Smooth muscle cell (in vitro differentiated cells): Measurements from ENCODE around the gene ROR2. TPM values are rescaled to one million over a fixed set of nuclear protein-coding genes. Genes with fewer than 3 reads are reported as not detected.

Experiments
- DNase-seq: peaks from one replicate; lab custom pipeline; 2025; ENCODE audit not compliant: unreplicated experiment; lab: John Stamatoyannopoulos, UW
- H2AFZ ChIP-seq: fragments of 200-600 bp; sonication (generic); 2 replicates; pipeline ENCODE4 v1.6.0; 2016; ENCODE audit warnings: antibody characterized with exemption, low read depth, mild to moderate bottlenecking
- H3F3A ChIP-seq: fragments of 200-600 bp; sonication (generic); 2 replicates; pipeline ENCODE4 v1.6.0; 2017; ENCODE audit warnings: antibody characterized with exemption, low read depth
- H3K27ac ChIP-seq: fragments of 200-600 bp; sonication (generic); 2 replicates; pipeline ENCODE4 v1.5.1; 2016; ENCODE audit warnings: low read depth, mild to moderate bottlenecking
- H3K27me3 ChIP-seq: fragments of 200-600 bp; sonication (generic); 2 replicates; pipeline ENCODE4 v1.6.1; 2016; ENCODE audit warnings: low read depth, mild to moderate bottlenecking
- H3K36me3 ChIP-seq: fragments of 200-600 bp; sonication (generic); 2 replicates; pipeline ENCODE4 v1.5.1; 2016; ENCODE audit warnings: low read depth
- H3K4me1 ChIP-seq: fragments of 200-600 bp; sonication (generic); 2 replicates; pipeline ENCODE4 v1.5.1; 2016; ENCODE audit warnings: low read depth
- H3K4me2 ChIP-seq: fragments of 200-600 bp; sonication (generic); 2 replicates; pipeline ENCODE4 v1.6.0; 2016; ENCODE audit warnings: mild to moderate bottlenecking
- H3K4me3 ChIP-seq: fragments of 200-600 bp; sonication (generic); 2 replicates; pipeline ENCODE4 v1.5.1; 2016; ENCODE audit warnings: mild to moderate bottlenecking
- H3K79me2 ChIP-seq: fragments of 200-600 bp; sonication (generic); 2 replicates; pipeline ENCODE4 v1.6.0; 2016; ENCODE audit warnings: low read depth, mild to moderate bottlenecking
- H3K9ac ChIP-seq: fragments of 200-600 bp; sonication (generic); 2 replicates; pipeline ENCODE4 v1.6.0; 2016; ENCODE audit warnings: low read depth
- H3K9me3 ChIP-seq: fragments of 200-600 bp; sonication (generic); replicated peaks from 2 replicates; pipeline ENCODE4 v1.5.1; 2016; ENCODE audit warnings: low read depth
- H4K20me1 ChIP-seq: fragments of 200-600 bp; sonication (generic); 2 replicates; pipeline ENCODE4 v1.6.0; 2016; ENCODE audit warnings: low read depth
- CTCF ChIP-seq: fragments of 200-600 bp; sonication (generic); IDR thresholded peaks from 2 replicates; pipeline ENCODE4 v1.5.1; 2017; ENCODE audit warnings: borderline replicate concordance, mild to moderate bottlenecking, antibody characterized with exemption; ENCODE audit not compliant: insufficient read depth, poor library complexity, severe bottlenecking
- WGBS: methylation state at CpG from one replicate; pipeline ENCODE4 v1.1.7; 2016; ENCODE audit warnings: low lambda C conversion rate; 5-methylcytosine and 5-hydroxymethylcytosine counted together
- polyA plus RNA-seq: library from polyadenylated mRNA; unstranded; fragments of >200 nt; fragmentation: Nextera tagmentation; extraction: Ambion mirVana; gene quantifications from 2 replicates; pipeline ENCODE4 v1.2.1, GENCODE V29; 2016
- total RNA-seq: library from RNA; depleted of rRNA; stranded (reverse); fragments of >200 nt; gene quantifications from 2 replicates; pipeline ENCODE4 v1.2.3, GENCODE V29; 2014

Gene ROR2
- total and polyA plus RNA-seq, 2 experiments from 2014 or later = 16.7 to 21.7 TPM

- Histone ChIP-seq H3K9me3 (no peaks in the 10 kb centered on the region), H3F3A (peaks cover 3% of the 10 kb centered on the region), H2AFZ (no peak overlapping the region), H3K36me3 (no peaks in the 10 kb centered on the region), H3K9ac (no peak overlapping the region), H3K79me2 (peaks cover 12% of the 10 kb centered on the region), H4K20me1 (peaks cover 10% of the 10 kb centered on the region), H3K27me3 (no peaks in the 10 kb centered on the region), H3K4me2 (no peak overlapping the region), H3K4me3 (no peak overlapping the region), H3K4me1 (peaks cover 27% of the 10 kb centered on the region), H3K27ac (no peak overlapping the region)
- WGBS = 92% methylated on average over 11 of the region's 11 CpGs
- TF ChIP-seq CTCF = no peak
- DNase-seq = no peak
Observed at GRCh38 chr9:91820949-91821880, 128.8 kb downstream of the ROR2 start.

GRCh38 chr9:91820126-91820750 lies 129.8 kb downstream of the ROR2 start:
- Histone ChIP-seq H3K4me3 (no peak overlapping the region), H2AFZ (no peak overlapping the region), H3K4me1 (peaks cover 26% of the 10 kb centered on the region), H3F3A (peaks cover 3% of the 10 kb centered on the region), H3K36me3 (no peaks in the 10 kb centered on the region), H3K27ac (no peak overlapping the region), H4K20me1 (peaks cover 10% of the 10 kb centered on the region), H3K9me3 (no peaks in the 10 kb centered on the region), H3K79me2 (peaks cover 12% of the 10 kb centered on the region), H3K9ac (no peak overlapping the region), H3K27me3 (no peaks in the 10 kb centered on the region), H3K4me2 (no peak overlapping the region)
- DNase-seq = no peak
- 92% methylated on average over 11 of the region's 11 CpGs for WGBS
- TF ChIP-seq CTCF = no peak

- H3K27ac ChIP-seq = peak overlapping the region; percentile 85
- H3K4me1 ChIP-seq = peaks cover 19% of the 10 kb centered on the region
- H3K4me3 ChIP-seq = no peak overlapping the region
- H3K9me3 ChIP-seq = no peaks in the 10 kb centered on the region
- peaks cover 18% of the 10 kb centered on the region for H4K20me1 ChIP-seq
- H3K9ac ChIP-seq = no peak overlapping the region
- peaks cover 15% of the 10 kb centered on the region for H3K79me2 ChIP-seq
- no peak overlapping the region for H2AFZ ChIP-seq
- no peak overlapping the region for H3K4me2 ChIP-seq
- H3K36me3 ChIP-seq = no peaks in the 10 kb centered on the region
- no peak for DNase-seq
- 91% methylated on average over 15 of the region's 15 CpGs for WGBS
- H3K27me3 ChIP-seq = no peaks in the 10 kb centered on the region
- no peak for TF ChIP-seq CTCF
- H3F3A ChIP-seq = peaks cover 3% of the 10 kb centered on the region
Observed at GRCh38 chr9:91818647-91819403, 131.2 kb downstream of the ROR2 start.
